ENCODE data around the gene ARHGAP26.
"Not testable (repeated sequence)": the region's sequence is repeated elsewhere in the genome, so short reads cannot be mapped to it uniquely, and the experiment has no call there.

Gene ARHGAP26

DNA sequence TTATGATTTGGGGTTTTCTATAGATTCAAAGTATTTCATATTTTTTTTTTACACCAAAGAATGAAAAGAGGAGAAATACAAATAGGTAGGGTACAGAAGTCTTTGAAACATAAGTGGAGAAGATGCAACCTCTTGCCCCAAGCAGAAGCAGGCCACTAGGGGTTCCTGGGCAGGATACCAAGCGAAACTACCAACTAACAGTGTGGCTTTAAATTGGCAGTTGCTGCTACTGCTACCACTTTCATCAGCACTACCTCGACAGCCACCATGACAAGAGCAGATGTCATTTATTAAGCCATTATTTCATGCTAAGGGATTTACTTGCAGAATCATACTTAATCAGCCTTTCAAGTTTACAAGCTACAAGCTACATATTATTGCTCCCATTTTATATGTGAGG, 345.2 kb downstream of the ARHGAP26 start:
- H3K36me3 ChIP-seq (ENCODE audit: control insufficient read depth in 1 of 2, insufficient read depth in 2 of 2, low read length in 2 of 2): peaks cover 0 to 6% of the 10 kb centered on the region in 2 donors
- no peak overlapping the region for H3K4me3 ChIP-seq (ENCODE audit: low read depth in 1 of 2, low read length in 2 of 2)
- H3K27ac ChIP-seq (ENCODE audit: low read depth, low read length): no peak overlapping the region
- peaks cover 30% of the 10 kb centered on the region in 2 donors for H3K4me1 ChIP-seq (ENCODE audit: control insufficient read depth in 1 of 2, insufficient read depth in 2 of 2, low read length in 2 of 2)
- no peaks in the 10 kb centered on the region for H3K9me3 ChIP-seq (ENCODE audit: control insufficient read depth in 1 of 2, low read length in 2 of 2)
- no peak overlapping the region for H3K9ac ChIP-seq (ENCODE audit: low read depth in 1 of 2, low read length in 2 of 2)
- H3K27me3 ChIP-seq (ENCODE audit: control insufficient read depth in 1 of 2, insufficient read depth in 2 of 2, low read length in 2 of 2): no peaks in the 10 kb centered on the region

DNA sequence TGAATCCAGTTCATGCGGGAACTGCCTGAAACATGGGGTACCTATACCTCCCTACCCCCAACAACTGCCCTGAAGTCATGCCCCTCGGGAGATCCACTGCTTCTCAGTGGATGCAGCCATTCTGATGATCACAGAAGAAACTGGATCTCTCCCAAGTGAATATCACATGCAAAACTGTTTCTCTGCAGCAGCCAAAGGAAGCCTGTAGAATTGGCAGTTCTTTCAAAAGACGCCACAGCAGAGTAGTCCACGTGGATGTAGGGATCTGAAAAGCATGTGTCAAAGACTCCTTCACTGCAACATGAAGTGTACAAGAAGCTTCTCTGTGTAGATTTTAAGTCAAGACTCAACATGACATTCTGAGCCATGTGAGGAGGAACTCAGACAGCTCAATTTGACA, 346.6 kb downstream of the ARHGAP26 start:
- peaks cover 0 to 6% of the 10 kb centered on the region in 2 donors for H3K36me3 ChIP-seq (ENCODE audit: control insufficient read depth in 1 of 2, insufficient read depth in 2 of 2, low read length in 2 of 2)
- no peak overlapping the region for H3K27ac ChIP-seq (ENCODE audit: low read depth, low read length)
- no peaks in the 10 kb centered on the region for H3K27me3 ChIP-seq (ENCODE audit: control insufficient read depth in 1 of 2, insufficient read depth in 2 of 2, low read length in 2 of 2)
- H3K4me3 ChIP-seq (ENCODE audit: low read depth in 1 of 2, low read length in 2 of 2): no peak overlapping the region
- H3K9me3 ChIP-seq (ENCODE audit: control insufficient read depth in 1 of 2, low read length in 2 of 2): no peaks in the 10 kb centered on the region
- H3K4me1 ChIP-seq (ENCODE audit: control insufficient read depth in 1 of 2, insufficient read depth in 2 of 2, low read length in 2 of 2): peaks cover 25% of the 10 kb centered on the region in 2 donors
- H3K9ac ChIP-seq (ENCODE audit: low read depth in 1 of 2, low read length in 2 of 2): no peak overlapping the region

DNA sequence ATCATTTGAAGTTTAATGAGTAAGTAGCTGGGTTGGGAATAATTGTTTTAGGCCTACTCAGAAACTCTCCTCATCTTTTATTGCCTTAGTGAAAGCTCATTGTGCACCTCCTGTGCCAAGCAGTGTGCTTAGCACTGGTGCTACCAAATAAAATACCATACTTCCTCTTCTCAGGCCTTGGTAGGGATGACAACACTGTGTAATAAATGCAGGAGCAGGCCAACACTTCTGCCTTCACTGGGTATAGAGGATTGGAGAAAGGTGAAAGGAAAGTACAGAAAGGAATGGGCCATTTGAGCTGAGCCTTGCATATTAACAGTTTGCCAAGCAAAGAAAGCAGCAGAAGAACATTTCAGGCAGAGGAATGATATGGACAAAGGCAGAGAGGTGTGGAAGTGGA, 347.6 kb downstream of the ARHGAP26 start:
- Histone ChIP-seq H3K4me3 (ENCODE audit: low read depth in 1 of 2, low read length in 2 of 2) (no peak overlapping the region), H3K4me1 (ENCODE audit: control insufficient read depth in 1 of 2, insufficient read depth in 2 of 2, low read length in 2 of 2) (peaks cover 23 to 24% of the 10 kb centered on the region in 2 donors), H3K9ac (ENCODE audit: low read depth in 1 of 2, low read length in 2 of 2) (no peak overlapping the region), H3K27me3 (ENCODE audit: control insufficient read depth in 1 of 2, insufficient read depth in 2 of 2, low read length in 2 of 2) (no peaks in the 10 kb centered on the region), H3K27ac (ENCODE audit: low read depth, low read length) (no peak overlapping the region), H3K36me3 (ENCODE audit: control insufficient read depth in 1 of 2, insufficient read depth in 2 of 2, low read length in 2 of 2) (peaks cover 0 to 9% of the 10 kb centered on the region in 2 donors), H3K9me3 (ENCODE audit: control insufficient read depth in 1 of 2, low read length in 2 of 2) (no peaks in the 10 kb centered on the region)

- no peak overlapping the region for H3K27ac ChIP-seq (ENCODE audit: low read depth, low read length)
- no peak overlapping the region for H3K4me3 ChIP-seq (ENCODE audit: low read depth in 1 of 2, low read length in 2 of 2)
- H3K9ac ChIP-seq (ENCODE audit: low read depth in 1 of 2, low read length in 2 of 2): no peak overlapping the region
- peaks cover 23 to 24% of the 10 kb centered on the region in 2 donors for H3K4me1 ChIP-seq (ENCODE audit: control insufficient read depth in 1 of 2, insufficient read depth in 2 of 2, low read length in 2 of 2)
- H3K9me3 ChIP-seq (ENCODE audit: control insufficient read depth in 1 of 2, low read length in 2 of 2): no peaks in the 10 kb centered on the region
- no peaks in the 10 kb centered on the region for H3K27me3 ChIP-seq (ENCODE audit: control insufficient read depth in 1 of 2, insufficient read depth in 2 of 2, low read length in 2 of 2)
- peaks cover 0 to 9% of the 10 kb centered on the region in 2 donors for H3K36me3 ChIP-seq (ENCODE audit: control insufficient read depth in 1 of 2, insufficient read depth in 2 of 2, low read length in 2 of 2)
Measured at GRCh38 chr5:143118222-143118621, 348.0 kb downstream of the ARHGAP26 start.

- not testable (repeated sequence) for H3K27ac ChIP-seq (ENCODE audit: low read depth, low read length); H3K36me3 ChIP-seq (ENCODE audit: control insufficient read depth in 1 of 2, insufficient read depth in 2 of 2, low read length in 2 of 2); H3K9ac ChIP-seq (ENCODE audit: low read depth in 1 of 2, low read length in 2 of 2); H3K27me3 ChIP-seq (ENCODE audit: control insufficient read depth in 1 of 2, insufficient read depth in 2 of 2, low read length in 2 of 2); H3K9me3 ChIP-seq (ENCODE audit: control insufficient read depth in 1 of 2, low read length in 2 of 2); H3K4me3 ChIP-seq (ENCODE audit: low read depth in 1 of 2, low read length in 2 of 2)
- peaks cover 23 to 25% of the 10 kb centered on the region in 2 donors for H3K4me1 ChIP-seq (ENCODE audit: control insufficient read depth in 1 of 2, insufficient read depth in 2 of 2, low read length in 2 of 2)
Measured at GRCh38 chr5:143118818-143119217, 348.6 kb downstream of the ARHGAP26 start.

DNA sequence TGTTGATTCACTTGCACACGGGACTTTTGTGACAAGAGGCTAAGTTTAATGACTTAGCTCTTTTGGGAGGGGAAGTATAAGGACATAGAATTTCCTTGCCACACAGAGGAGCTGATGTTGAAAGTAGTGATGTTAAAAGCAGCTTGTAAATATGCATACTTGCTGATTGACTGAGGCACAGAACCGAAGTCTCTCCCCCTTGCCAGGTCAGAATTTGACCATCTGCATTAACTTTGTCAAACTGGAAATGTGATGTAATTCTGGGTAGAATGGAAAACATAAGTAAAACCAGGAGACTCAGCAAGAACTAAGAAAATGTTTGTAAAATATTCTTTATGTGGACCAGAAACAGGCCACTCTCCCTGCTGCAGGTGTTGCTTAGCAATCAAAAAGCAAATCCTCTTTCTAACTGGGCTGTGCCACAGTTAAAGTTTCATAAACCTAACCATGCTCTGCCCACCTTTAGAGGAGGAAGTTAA, 349.2 kb downstream of the ARHGAP26 start:
- Histone ChIP-seq H3K9ac (ENCODE audit: low read depth in 1 of 2, low read length in 2 of 2) (no peak overlapping the region), H3K27ac (ENCODE audit: low read depth, low read length) (no peak overlapping the region), H3K36me3 (ENCODE audit: control insufficient read depth in 1 of 2, insufficient read depth in 2 of 2, low read length in 2 of 2) (peaks cover 4 to 5% of the 10 kb centered on the region in 2 donors), H3K4me3 (ENCODE audit: low read depth in 1 of 2, low read length in 2 of 2) (no peak overlapping the region), H3K27me3 (ENCODE audit: control insufficient read depth in 1 of 2, insufficient read depth in 2 of 2, low read length in 2 of 2) (no peaks in the 10 kb centered on the region), H3K9me3 (ENCODE audit: control insufficient read depth in 1 of 2, low read length in 2 of 2) (no peaks in the 10 kb centered on the region), H3K4me1 (ENCODE audit: control insufficient read depth in 1 of 2, insufficient read depth in 2 of 2, low read length in 2 of 2) (peaks cover 23 to 30% of the 10 kb centered on the region in 2 donors)

DNA sequence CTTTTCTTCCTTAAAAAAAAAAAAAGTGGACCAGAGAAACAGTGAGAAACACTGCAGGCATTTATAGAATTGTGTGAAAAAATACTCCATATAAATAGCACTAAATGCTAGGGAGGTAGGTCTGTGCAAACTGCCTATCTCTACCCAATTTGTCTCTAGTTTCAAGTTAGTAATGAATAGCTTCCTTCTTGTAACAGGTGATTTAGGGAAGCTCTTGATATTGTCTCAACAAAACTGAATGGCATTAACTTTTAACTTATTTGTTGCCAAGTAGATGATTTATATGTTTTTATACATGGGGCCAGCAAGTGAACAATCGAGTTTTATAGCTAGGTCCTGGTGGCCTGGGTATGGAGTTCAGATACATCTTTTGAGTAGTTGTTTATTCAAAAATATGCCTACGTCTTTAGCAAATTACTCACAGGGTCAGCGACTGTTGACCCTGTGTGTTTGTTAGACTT, 349.7 kb downstream of the ARHGAP26 start:
- Histone ChIP-seq H3K4me3 (ENCODE audit: low read depth in 1 of 2, low read length in 2 of 2) (no peak overlapping the region), H3K36me3 (ENCODE audit: control insufficient read depth in 1 of 2, insufficient read depth in 2 of 2, low read length in 2 of 2) (peaks cover 4% of the 10 kb centered on the region in 2 donors), H3K9ac (ENCODE audit: low read depth in 1 of 2, low read length in 2 of 2) (no peak overlapping the region), H3K4me1 (ENCODE audit: control insufficient read depth in 1 of 2, insufficient read depth in 2 of 2, low read length in 2 of 2) (peaks cover 23 to 36% of the 10 kb centered on the region in 2 donors), H3K9me3 (ENCODE audit: control insufficient read depth in 1 of 2, low read length in 2 of 2) (no peaks in the 10 kb centered on the region), H3K27ac (ENCODE audit: low read depth, low read length) (no peak overlapping the region), H3K27me3 (ENCODE audit: control insufficient read depth in 1 of 2, insufficient read depth in 2 of 2, low read length in 2 of 2) (no peaks in the 10 kb centered on the region)

DNA sequence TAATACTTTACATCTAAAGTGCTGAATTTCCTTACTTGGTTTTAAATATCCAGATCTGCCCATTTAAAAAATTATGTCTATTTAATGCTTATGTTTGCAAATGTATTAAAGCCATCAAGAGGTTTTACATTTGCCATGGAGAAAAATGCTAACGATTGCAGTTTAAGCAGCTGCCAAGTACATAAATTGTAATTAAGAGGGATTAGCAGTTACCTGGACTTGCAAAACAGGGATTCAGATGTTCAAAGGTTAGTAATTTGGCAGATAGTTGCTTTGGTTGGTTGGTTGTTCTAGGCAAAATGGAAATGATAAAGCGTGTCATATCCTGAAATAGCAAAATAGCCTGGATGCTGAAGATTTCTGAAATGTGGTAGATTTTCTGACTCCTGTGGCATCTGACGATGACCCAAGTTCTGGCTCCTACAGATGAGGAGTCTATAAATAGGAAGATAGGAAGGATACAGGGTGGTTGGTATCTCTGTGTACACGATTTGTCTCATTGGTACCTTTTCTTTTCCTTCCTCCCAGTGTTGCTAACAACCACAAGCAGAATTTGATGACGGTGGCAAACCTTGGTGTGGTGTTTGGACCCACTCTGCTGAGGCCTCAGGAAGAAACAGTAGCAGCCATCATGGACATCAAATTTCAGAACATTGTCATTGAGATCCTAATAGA, 350.4 kb downstream of the ARHGAP26 start:
- H3K9ac ChIP-seq (ENCODE audit: low read depth in 1 of 2, low read length in 2 of 2): no peak overlapping the region
- H3K4me3 ChIP-seq (ENCODE audit: low read depth in 1 of 2, low read length in 2 of 2): no peak overlapping the region
- peaks cover 4% of the 10 kb centered on the region in 2 donors for H3K36me3 ChIP-seq (ENCODE audit: control insufficient read depth in 1 of 2, insufficient read depth in 2 of 2, low read length in 2 of 2)
- no peaks in the 10 kb centered on the region for H3K9me3 ChIP-seq (ENCODE audit: control insufficient read depth in 1 of 2, low read length in 2 of 2)
- peaks cover 23 to 43% of the 10 kb centered on the region in 2 donors for H3K4me1 ChIP-seq (ENCODE audit: control insufficient read depth in 1 of 2, insufficient read depth in 2 of 2, low read length in 2 of 2)
- H3K27ac ChIP-seq (ENCODE audit: low read depth, low read length): no peak overlapping the region
- no peaks in the 10 kb centered on the region for H3K27me3 ChIP-seq (ENCODE audit: control insufficient read depth in 1 of 2, insufficient read depth in 2 of 2, low read length in 2 of 2)

GRCh38 chr5:143121135-143121475, 350.9 kb downstream of the ARHGAP26 start:
- Histone ChIP-seq H3K27me3 (ENCODE audit: control insufficient read depth in 1 of 2, insufficient read depth in 2 of 2, low read length in 2 of 2) (no peaks in the 10 kb centered on the region), H3K27ac (ENCODE audit: low read depth, low read length) (no peak overlapping the region), H3K4me1 (ENCODE audit: control insufficient read depth in 1 of 2, insufficient read depth in 2 of 2, low read length in 2 of 2) (peaks cover 27 to 48% of the 10 kb centered on the region in 2 donors), H3K36me3 (ENCODE audit: control insufficient read depth in 1 of 2, insufficient read depth in 2 of 2, low read length in 2 of 2) (peaks cover 4% of the 10 kb centered on the region in 2 donors), H3K4me3 (ENCODE audit: low read depth in 1 of 2, low read length in 2 of 2) (no peak overlapping the region), H3K9me3 (ENCODE audit: control insufficient read depth in 1 of 2, low read length in 2 of 2) (no peaks in the 10 kb centered on the region), H3K9ac (ENCODE audit: low read depth in 1 of 2, low read length in 2 of 2) (no peak overlapping the region)

DNA sequence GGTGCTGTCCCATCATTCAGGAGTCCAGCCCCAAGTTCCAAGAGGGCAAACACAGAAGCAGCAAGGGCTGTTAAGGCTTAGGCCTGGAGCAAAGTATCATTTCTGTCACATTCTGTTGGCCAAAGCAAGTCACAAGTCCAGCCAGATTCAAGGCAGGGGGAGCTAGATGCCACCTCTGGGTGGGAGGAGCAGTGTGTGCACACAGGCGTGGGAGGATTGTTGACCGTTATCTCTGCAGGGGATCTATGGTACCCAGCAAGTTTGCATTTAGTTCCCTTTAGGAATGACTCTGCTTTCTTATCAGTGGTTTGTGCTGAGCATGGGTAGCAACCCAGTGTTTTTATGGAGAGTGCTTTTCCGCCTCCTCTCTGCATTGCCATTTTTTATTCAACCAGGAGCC, 354.4 kb downstream of the ARHGAP26 start:
- Histone ChIP-seq H3K9me3 (ENCODE audit: control insufficient read depth in 1 of 2, low read length in 2 of 2) (no peaks in the 10 kb centered on the region), H3K27ac (ENCODE audit: low read depth, low read length) (no peak overlapping the region), H3K27me3 (ENCODE audit: control insufficient read depth in 1 of 2, insufficient read depth in 2 of 2, low read length in 2 of 2) (no peaks in the 10 kb centered on the region), H3K4me1 (ENCODE audit: control insufficient read depth in 1 of 2, insufficient read depth in 2 of 2, low read length in 2 of 2) (peaks cover 31 to 63% of the 10 kb centered on the region in 2 donors), H3K9ac (ENCODE audit: low read depth in 1 of 2, low read length in 2 of 2) (no peak overlapping the region), H3K4me3 (ENCODE audit: low read depth in 1 of 2, low read length in 2 of 2) (no peak overlapping the region), H3K36me3 (ENCODE audit: control insufficient read depth in 1 of 2, insufficient read depth in 2 of 2, low read length in 2 of 2) (peaks cover 4% of the 10 kb centered on the region in 2 donors)

Data from duodenal mucosa (tissue), 2 donors.